ENCODE results near the gene GALNT17.

- TF ChIP-seq CTCF (IDR thresholded peaks at IDR 0.05; ENCODE audit: poor library complexity, severe bottlenecking) (no peak), POLR2AphosphoS5 (IDR thresholded peaks at IDR 0.05) (no peak), TAF1 (IDR thresholded peaks at IDR 0.05; ENCODE audit: low read depth) (no peak), RAD21 (conservative IDR thresholded peaks at IDR 0.05) (no peak), EP300 (conservative IDR thresholded peaks at IDR 0.05; ENCODE audit: poor library complexity, severe bottlenecking) (no peak), EZH2 (IDR thresholded peaks at IDR 0.05; ENCODE audit: borderline replicate concordance, insufficient read depth, low read length, poor library complexity, severe bottlenecking) (no peak), SMC3 (conservative IDR thresholded peaks at IDR 0.05; ENCODE audit: poor library complexity) (no peak)
Measured at GRCh38 chr7:71343039-71343438, 211.1 kb downstream of the GALNT17 start.

Measured in neural cell (in vitro differentiated cells).